Left lung (tissue), 10 donors: ENCODE measurements around the gene ELP2. TPM values are rescaled to one million over a fixed set of nuclear protein-coding genes. Genes with fewer than 3 reads are reported as not detected.
A peak's percentile ranks its signal among the peaks of the same experiment; 100 is the strongest.

ENCODE experiments used
- ATAC-seq: fragments of 200-7000 bp; cut with Tn5 transposase; one replicate; pipeline ENCODE4 v1.9.1; 2020; ENCODE audit warnings: moderate library complexity
- DNase-seq, 4 donors: peaks; one replicate each; pipeline ENCODE4 v3.0.0-alpha.2; 2013 to 2020
- H3K27ac ChIP-seq, 2 donors: fragments of 200-600 bp; sonication (generic) in 1 of 2; one replicate each; pipeline versions ENCODE4 v1.5.0 to v1.8.0; 2020 to 2021
- H3K27me3 ChIP-seq, 2 donors: fragments of 200-600 bp; sonication (generic) in 1 of 2; one replicate each; pipeline versions ENCODE4 v1.5.0 to v1.8.0; 2020 to 2021
- H3K36me3 ChIP-seq, 2 donors: fragments of 200-600 bp; sonication (generic) in 1 of 2; one replicate each; pipeline versions ENCODE4 v1.5.0 to v1.8.0; 2020 to 2021
- H3K4me1 ChIP-seq, 2 donors: fragments of 200-600 bp; one replicate each; pipeline ENCODE4 v1.8.0; 2021
- H3K4me3 ChIP-seq, 2 donors: fragments of 200-600 bp; sonication (generic) in 1 of 2; one replicate each; pipeline versions ENCODE4 v1.5.0 to v1.8.0; 2020 to 2021; ENCODE audit warnings: mild to moderate bottlenecking in 1 of 2
- H3K9me3 ChIP-seq, 2 donors: fragments of 200-600 bp; sonication (generic) in 1 of 2; one replicate each; pipeline versions ENCODE4 v1.5.0 to v1.8.0; 2020 to 2021
- intact Hi-C, 2 donors: fragments of 100-400 bp; cut with DNase I; formaldehyde crosslinking; loops; one replicate each; pipeline versions ENCODE4 v1.11.2 to v1.14.2; 2022
- polyA plus RNA-seq, 6 donors: library from polyadenylated mRNA; unstranded; fragments of 120-200 nt; gene quantifications; one replicate each; pipeline ENCODE4 v1.2.1, GENCODE V29; 2013; ENCODE audit not compliant: insufficient read length in 6 of 6
- total RNA-seq, 2 donors: library from RNA; stranded (reverse); fragmentation: NEBNext Ultra II Directional; extraction: Animal tissue kit (Norgen Biotek cat#: 25700); gene quantifications; one replicate each; pipeline ENCODE4 v1.2.1, GENCODE V29; 2021
- TF ChIP-seq, protein P1 (sequence below), 2 donors: fragments of 200-600 bp; sonication (generic) in 1 of 2; IDR thresholded peaks; one replicate each; pipeline versions ENCODE4 v1.5.0 to v1.8.0; 2021; ENCODE audit warnings: antibody characterized with exemption in 2 of 2
- donor health status: DM: no; HTN: yes; CAD: no.
- donor health status: DM: no; HTN: no; CAD: no.

Gene ELP2
- total and polyA plus RNA-seq, 8 donors: 55.6 to 154 (median 122) TPM

DNA sequence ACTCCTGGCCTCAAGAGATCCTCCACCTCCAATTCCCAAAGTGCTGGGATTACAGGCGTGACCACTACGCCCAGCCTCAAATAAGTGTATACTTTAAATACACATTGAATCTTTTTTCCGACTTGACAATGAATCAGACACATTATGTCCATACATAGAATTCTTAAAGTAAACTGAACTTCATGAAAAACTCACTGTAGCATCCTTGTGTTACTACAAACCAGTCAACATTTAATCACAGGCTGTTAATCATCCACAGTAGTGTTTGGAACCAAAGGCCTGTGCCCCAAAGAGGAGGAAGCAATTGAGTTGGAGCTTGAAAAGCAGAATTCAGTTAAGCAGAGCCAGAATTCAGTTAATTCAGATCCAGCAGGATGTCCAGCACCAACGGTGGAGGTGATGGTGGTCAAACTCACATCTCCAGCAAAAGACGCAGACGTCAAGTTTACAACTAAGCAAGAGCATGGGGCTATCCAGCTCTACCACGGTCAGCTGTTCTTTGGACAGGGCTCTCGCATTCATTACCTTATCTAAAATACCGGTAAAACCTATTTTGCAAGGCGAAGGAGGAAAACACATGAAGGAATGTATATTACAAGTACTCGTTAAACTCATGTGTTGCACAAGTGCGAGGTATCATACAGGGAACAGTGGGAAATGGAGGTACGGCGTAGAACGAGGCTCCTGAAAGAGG is 1.7 kb upstream of the ELP2 start:
- intact Hi-C loops: no loop called here
- no peaks in the 10 kb centered on the region for H3K27me3 ChIP-seq
- TF ChIP-seq, protein P1, sequence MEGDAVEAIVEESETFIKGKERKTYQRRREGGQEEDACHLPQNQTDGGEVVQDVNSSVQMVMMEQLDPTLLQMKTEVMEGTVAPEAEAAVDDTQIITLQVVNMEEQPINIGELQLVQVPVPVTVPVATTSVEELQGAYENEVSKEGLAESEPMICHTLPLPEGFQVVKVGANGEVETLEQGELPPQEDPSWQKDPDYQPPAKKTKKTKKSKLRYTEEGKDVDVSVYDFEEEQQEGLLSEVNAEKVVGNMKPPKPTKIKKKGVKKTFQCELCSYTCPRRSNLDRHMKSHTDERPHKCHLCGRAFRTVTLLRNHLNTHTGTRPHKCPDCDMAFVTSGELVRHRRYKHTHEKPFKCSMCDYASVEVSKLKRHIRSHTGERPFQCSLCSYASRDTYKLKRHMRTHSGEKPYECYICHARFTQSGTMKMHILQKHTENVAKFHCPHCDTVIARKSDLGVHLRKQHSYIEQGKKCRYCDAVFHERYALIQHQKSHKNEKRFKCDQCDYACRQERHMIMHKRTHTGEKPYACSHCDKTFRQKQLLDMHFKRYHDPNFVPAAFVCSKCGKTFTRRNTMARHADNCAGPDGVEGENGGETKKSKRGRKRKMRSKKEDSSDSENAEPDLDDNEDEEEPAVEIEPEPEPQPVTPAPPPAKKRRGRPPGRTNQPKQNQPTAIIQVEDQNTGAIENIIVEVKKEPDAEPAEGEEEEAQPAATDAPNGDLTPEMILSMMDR (IDR thresholded peaks at IDR 0.05): no peak
- H3K9me3 ChIP-seq: no peaks in the 10 kb centered on the region
- DNase-seq: peak in 2 of 4 donors; percentile 1 to 8
- no peak overlapping the region for H3K27ac ChIP-seq
- peaks cover 0 to 16% of the 10 kb centered on the region in 2 donors for H3K36me3 ChIP-seq
- peaks cover 12 to 34% of the 10 kb centered on the region in 2 donors for H3K4me1 ChIP-seq
- H3K4me3 ChIP-seq: peak overlapping the region; percentile 69 to 86
- no peak for ATAC-seq

DNA sequence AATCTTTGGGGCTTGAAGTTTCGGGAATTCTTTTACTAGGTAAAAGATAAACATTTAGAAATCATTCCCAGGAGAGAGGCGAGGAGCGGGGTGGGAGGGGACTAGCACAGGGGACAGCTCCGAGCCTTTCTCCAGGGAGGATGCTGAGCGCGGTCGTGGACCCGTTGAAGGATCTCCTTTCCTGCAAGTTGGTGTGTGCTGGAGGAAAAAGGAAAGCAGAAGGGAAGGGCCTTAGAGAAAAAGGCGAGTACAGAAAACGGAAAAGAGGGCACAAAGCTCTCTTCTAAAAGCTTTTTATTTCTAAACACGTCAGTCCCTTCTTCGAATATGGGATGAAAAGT is 1.2 kb upstream of the ELP2 start:
- intact Hi-C loops: no loop called here
- peaks cover 0 to 11% of the 10 kb centered on the region in 2 donors for H3K36me3 ChIP-seq
- peak; percentile 14 for ATAC-seq
- TF ChIP-seq, protein P1 (IDR thresholded peaks at IDR 0.05): no peak
- DNase-seq: peak in 1 of 4 donors; percentile 19
- peak overlapping the region in 1 of 2 donors; percentile 99 for H3K27ac ChIP-seq
- H3K9me3 ChIP-seq: no peaks in the 10 kb centered on the region
- H3K27me3 ChIP-seq: no peaks in the 10 kb centered on the region
- peaks cover 12 to 36% of the 10 kb centered on the region in 2 donors for H3K4me1 ChIP-seq
- H3K4me3 ChIP-seq: peak overlapping the region; percentile 69 to 86

DNA sequence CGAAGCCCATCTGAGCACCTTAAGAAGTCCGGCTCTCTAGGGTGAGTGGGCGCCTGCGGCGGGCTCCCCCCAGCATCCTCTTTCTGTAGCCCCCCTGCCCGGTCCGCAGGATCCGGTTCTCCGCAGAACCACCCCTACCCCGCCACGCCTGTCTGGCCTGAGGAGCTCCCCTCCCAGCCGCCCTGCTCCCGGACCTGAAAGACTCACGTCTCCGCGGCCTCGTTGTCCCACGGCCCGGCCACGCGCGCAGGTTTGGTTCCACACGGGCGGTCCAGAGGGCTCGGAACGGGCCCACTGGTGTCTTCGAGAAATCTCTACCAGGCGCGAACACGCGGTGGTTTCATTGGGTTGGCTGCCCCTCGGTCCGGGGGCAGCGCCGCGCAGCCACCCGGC is 796 bp upstream of the ELP2 start:
- ATAC-seq: peak; percentile 17
- TF ChIP-seq, protein P1 (IDR thresholded peaks at IDR 0.05): no peak
- Histone ChIP-seq H3K36me3 (peaks cover 0 to 9% of the 10 kb centered on the region in 2 donors), H3K27ac (peak overlapping the region; percentile 99), H3K4me3 (peak overlapping the region; percentile 69 to 86), H3K9me3 (no peaks in the 10 kb centered on the region), H3K27me3 (no peaks in the 10 kb centered on the region), H3K4me1 (peaks cover 12 to 36% of the 10 kb centered on the region in 2 donors)
- no peak for DNase-seq
- intact Hi-C loops: no loop called here

DNA sequence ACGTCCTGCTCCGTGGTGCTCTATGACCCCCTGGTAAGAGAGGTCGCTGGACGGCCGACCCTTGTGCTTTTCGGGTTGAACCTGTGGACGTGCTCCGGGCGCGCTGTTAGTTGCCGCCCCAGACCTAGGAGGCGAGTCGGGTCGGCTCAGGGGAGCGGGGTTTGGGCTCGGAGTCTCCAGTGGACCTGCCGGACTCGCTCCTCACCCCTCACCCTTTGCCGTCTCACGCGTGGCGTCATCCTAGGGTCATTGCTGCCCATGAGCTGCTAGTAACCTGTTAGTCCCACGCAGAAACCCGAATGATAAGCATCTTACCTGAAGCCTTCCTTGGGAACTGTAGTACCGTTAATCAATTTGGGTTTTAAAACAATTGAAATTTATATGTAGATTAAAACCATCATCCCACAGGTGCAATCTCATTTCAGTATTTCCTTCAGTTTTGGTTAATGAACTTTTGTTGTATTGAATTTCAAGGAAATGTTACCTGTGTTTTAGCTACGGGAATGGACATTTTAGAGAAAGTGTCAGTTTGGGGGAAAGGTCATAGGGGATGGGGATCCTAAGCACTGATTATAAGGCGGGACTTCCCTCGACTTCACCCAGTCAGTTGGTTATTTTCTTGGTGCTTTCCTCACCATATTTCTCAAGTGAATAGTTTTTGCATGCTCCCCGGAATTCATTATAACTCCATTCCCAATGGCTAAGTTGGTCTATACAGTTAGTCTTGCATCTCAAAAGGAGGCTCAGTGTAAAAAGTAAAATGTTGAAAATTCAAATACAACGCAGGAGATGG is 536 bp downstream of the ELP2 start:
- H3K9me3 ChIP-seq: no peaks in the 10 kb centered on the region
- H3K4me1 ChIP-seq: peaks cover 12 to 39% of the 10 kb centered on the region in 2 donors
- H3K27me3 ChIP-seq: no peaks in the 10 kb centered on the region
- no peak for DNase-seq
- peak overlapping the region; percentile 69 to 86 for H3K4me3 ChIP-seq
- peak; percentile 9 for ATAC-seq
- TF ChIP-seq, protein P1 (IDR thresholded peaks at IDR 0.05): no peak
- intact Hi-C loops: no loop called here
- H3K36me3 ChIP-seq: peaks cover 0 to 5% of the 10 kb centered on the region in 2 donors
- peak overlapping the region; percentile 99 for H3K27ac ChIP-seq
